Endothelial cell of umbilical vein (primary cell): ENCODE results near the gene ATP8A1.

Experiments
- CTCF ChIP-seq, 2 donors: IDR thresholded peaks; 1 replicate in 1 of 2; 2 replicates in 1 of 2; pipeline ENCODE4 v1.5.1; 2011; ENCODE audit warnings: low read length in 2 of 2, mild to moderate bottlenecking in 2 of 2, moderate library complexity in 2 of 2, control low read depth in 1 of 2, inconsistent platforms in 1 of 2, low read depth in 1 of 2; ENCODE audit not compliant: insufficient read depth in 1 of 2; ENCODE audit errors: extremely low read depth in 1 of 2
- EZH2 ChIP-seq: IDR thresholded peaks from 2 replicates; pipeline ENCODE4 v1.6.1; 2012; ENCODE audit warnings: borderline replicate concordance, low read depth, mild to moderate bottlenecking, moderate library complexity, low read length, inconsistent platforms; ENCODE audit not compliant: severe bottlenecking
- FOS ChIP-seq: IDR thresholded peaks from 2 replicates; pipeline ENCODE4 v1.6.1; 2011; ENCODE audit warnings: mild to moderate bottlenecking, low read length, moderate library complexity, borderline replicate concordance; ENCODE audit not compliant: insufficient read depth
- GATA2 ChIP-seq: IDR thresholded peaks from 2 replicates; pipeline ENCODE4 v1.7.0; 2011; ENCODE audit warnings: low read depth, mild to moderate bottlenecking, moderate library complexity, mixed read lengths, low read length; ENCODE audit not compliant: insufficient read length, insufficient read depth
- JUN ChIP-seq: IDR thresholded peaks from 2 replicates; pipeline ENCODE4 v1.6.1; 2011; ENCODE audit warnings: borderline replicate concordance, low read depth; ENCODE audit not compliant: insufficient read length, insufficient read depth
- MAX ChIP-seq: IDR thresholded peaks from 2 replicates; pipeline ENCODE4 v1.6.1; 2011; ENCODE audit not compliant: insufficient read depth, insufficient read length
- MYC ChIP-seq: IDR thresholded peaks from one replicate; pipeline ENCODE4 v1.6.1; 2011; ENCODE audit warnings: mild to moderate bottlenecking, low read depth, low read length
- POLR2A ChIP-seq: IDR thresholded peaks from 2 replicates; pipeline ENCODE4 v1.6.1; 2012; ENCODE audit warnings: low read depth, mild to moderate bottlenecking, control low read depth, low read length

GRCh38 chr4:42371305-42372252 is 285.3 kb downstream of the ATP8A1 start:
- TF ChIP-seq CTCF (IDR thresholded peaks at IDR 0.05; ENCODE audit: extremely low read depth in 1 of 2, insufficient read depth in 1 of 2, low read depth in 1 of 2, low read length in 2 of 2), result peak; percentile 41 to 58
- TF ChIP-seq POLR2A, result no peak
- no peak for TF ChIP-seq EZH2
- TF ChIP-seq GATA2, result no peak
- TF ChIP-seq FOS, result no peak
- no peak for TF ChIP-seq MYC
- no peak for TF ChIP-seq JUN
- no peak for TF ChIP-seq MAX
